Peyer's patch (tissue), 4 donors: ENCODE results near the gene THSD7A. TPM values are rescaled to one million over a fixed set of nuclear protein-coding genes. Genes with fewer than 3 reads are reported as not detected.

Experiments
- DNase-seq, 3 donors: peaks; one replicate each; pipeline ENCODE4 v3.0.0-alpha.2; 2017 to 2019
- H3K27ac ChIP-seq, 4 donors: fragments of 200-600 bp; sonication (generic); one replicate each; pipeline ENCODE4 v1.5.1; 2016 to 2019
- H3K27me3 ChIP-seq, 2 donors: fragments of 200-600 bp; sonication (generic); one replicate each; pipeline ENCODE4 v1.5.1; 2019
- H3K36me3 ChIP-seq, 3 donors: fragments of 200-600 bp; sonication (generic); one replicate each; pipeline ENCODE4 v1.5.1; 2016 to 2019
- H3K4me1 ChIP-seq, 4 donors: fragments of 200-600 bp; sonication (generic); one replicate each; pipeline ENCODE4 v1.5.1; 2016 to 2019
- H3K4me3 ChIP-seq, 4 donors: fragments of 200-600 bp; sonication (generic); 1 replicate in 3 of 4; 2 replicates in 1 of 4; pipeline ENCODE4 v1.5.1; 2016 to 2019; ENCODE audit warnings: mild to moderate bottlenecking in 1 of 4
- H3K9me3 ChIP-seq, 4 donors: fragments of 200-600 bp; sonication (generic); one replicate each; pipeline ENCODE4 v1.5.1; 2016 to 2019; ENCODE audit warnings: mild to moderate bottlenecking in 1 of 4
- CTCF ChIP-seq, 6 experiments: fragments of 450-650 bp in 4 of 6; fragments of 200-600 bp in 2 of 6; sonication (generic) in 1 of 6; IDR thresholded peaks; one replicate each; pipeline ENCODE4 v1.5.1; 2017 to 2019; ENCODE audit warnings: antibody characterized with exemption in 6 of 6, mild to moderate bottlenecking in 3 of 6, moderate library complexity in 1 of 6
- POLR2A ChIP-seq, 2 donors: fragments of 450-650 bp; IDR thresholded peaks; one replicate each; pipeline ENCODE4 v1.5.1; 2017; ENCODE audit warnings: antibody characterized with exemption in 2 of 2, mild to moderate bottlenecking in 2 of 2, moderate library complexity in 2 of 2
- total RNA-seq, 4 donors: library from RNA; depleted of rRNA; stranded (reverse); fragments of >200 nt; gene quantifications; one replicate each; pipeline ENCODE4 v1.1.0, GENCODE V29; 2016

THSD7A gene
- total RNA-seq, 4 donors from 2014 or later: 0.53 to 4.1 (median 2.1) TPM

DNA sequence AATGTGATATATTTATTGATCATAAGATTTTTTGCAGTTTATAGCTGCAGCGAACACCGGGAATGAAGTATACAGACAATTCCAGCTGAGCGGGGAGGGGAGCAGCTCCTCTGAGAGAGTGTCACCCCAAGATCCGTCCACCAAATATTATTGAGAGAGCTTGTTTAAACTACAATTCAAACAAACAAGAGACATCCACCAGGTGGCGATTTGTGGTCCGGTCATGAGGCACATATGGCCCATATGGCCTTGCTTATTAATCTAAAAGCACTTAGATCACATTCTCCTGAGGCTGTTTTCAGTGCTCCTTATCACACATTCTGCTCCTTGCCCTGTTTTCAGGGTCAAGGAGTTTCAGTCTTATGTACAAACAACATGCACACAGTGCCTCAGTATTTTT lies 83.1 kb downstream of the THSD7A start:
- Histone ChIP-seq H3K4me3 (no peak overlapping the region), H3K27ac (no peak overlapping the region), H3K4me1 (no peaks in the 10 kb centered on the region), H3K36me3 (no peaks in the 10 kb centered on the region), H3K9me3 (no peaks in the 10 kb centered on the region), H3K27me3 (no peaks in the 10 kb centered on the region)
- no peak for TF ChIP-seq POLR2A (IDR thresholded peaks at IDR 0.05)
- no peak for DNase-seq

DNA sequence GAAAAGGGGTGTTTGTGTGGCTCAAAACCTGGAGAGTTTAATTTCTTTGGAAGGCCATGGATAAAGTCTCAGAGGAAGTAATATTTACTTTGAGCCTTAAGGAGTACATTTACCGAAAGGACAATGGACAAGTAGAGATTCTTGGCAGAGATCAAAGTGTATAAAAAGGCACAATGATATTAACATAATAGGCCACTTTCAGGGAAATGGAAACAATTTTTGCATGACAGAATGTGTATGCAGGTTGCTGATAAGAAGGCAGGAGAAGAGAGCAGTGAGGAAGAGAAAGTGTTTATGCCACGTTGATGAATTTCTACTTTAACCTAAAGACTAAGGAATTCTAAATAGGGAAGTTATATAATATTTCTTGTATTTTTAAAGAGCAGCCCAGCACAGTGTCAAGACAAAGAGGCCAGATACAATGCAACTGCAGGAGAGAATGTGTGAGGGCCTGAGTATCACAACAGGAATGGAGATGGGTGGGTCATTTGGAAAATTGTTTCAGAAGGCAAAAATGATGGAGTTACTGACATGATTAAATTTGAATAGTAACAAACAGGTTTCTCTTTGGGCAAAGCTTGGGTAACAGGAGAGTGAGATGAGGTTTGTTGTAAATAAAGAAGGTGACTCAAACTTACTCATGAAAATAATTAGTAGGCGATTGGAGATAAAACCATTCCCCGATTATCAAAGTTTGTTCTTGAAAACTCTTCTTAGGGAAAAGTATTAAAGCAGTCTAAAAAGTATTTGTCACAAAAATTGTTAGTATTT lies 84.1 kb downstream of the THSD7A start:
- H3K27me3 ChIP-seq: no peaks in the 10 kb centered on the region
- no peaks in the 10 kb centered on the region for H3K36me3 ChIP-seq
- no peak overlapping the region for H3K4me3 ChIP-seq
- H3K9me3 ChIP-seq: no peaks in the 10 kb centered on the region
- no peak for TF ChIP-seq CTCF (IDR thresholded peaks at IDR 0.05)
- no peak for TF ChIP-seq POLR2A (IDR thresholded peaks at IDR 0.05)
- DNase-seq: no peak
- H3K27ac ChIP-seq: no peak overlapping the region
- no peaks in the 10 kb centered on the region for H3K4me1 ChIP-seq

- no peaks in the 10 kb centered on the region for H3K27me3 ChIP-seq
- no peak for DNase-seq
- TF ChIP-seq CTCF (IDR thresholded peaks at IDR 0.05): no peak
- no peak for TF ChIP-seq POLR2A (IDR thresholded peaks at IDR 0.05)
- no peaks in the 10 kb centered on the region for H3K9me3 ChIP-seq
- H3K4me1 ChIP-seq: no peaks in the 10 kb centered on the region
- no peaks in the 10 kb centered on the region for H3K36me3 ChIP-seq
- no peak overlapping the region for H3K4me3 ChIP-seq
- no peak overlapping the region for H3K27ac ChIP-seq
Observed at GRCh38 chr7:11746591-11746990, 85.4 kb downstream of the THSD7A start.

DNA sequence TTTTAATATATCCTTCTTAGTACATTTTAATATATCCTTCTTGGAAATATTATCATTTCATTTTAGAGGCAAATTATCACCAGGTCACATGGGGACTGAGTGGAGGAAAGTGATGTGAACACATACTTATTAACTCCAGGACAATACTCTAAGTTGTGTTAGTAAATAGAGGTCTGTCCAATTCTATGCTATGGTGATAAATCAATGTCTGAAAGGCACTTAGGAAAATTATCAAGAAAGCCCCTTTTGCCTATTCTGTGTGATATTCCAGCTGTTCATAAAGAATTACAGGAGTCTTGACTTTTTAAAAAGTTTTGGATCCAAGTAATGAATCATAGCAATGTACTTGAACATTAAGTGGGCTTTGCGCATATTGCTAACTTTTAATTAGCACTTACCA lies 88.5 kb downstream of the THSD7A start:
- H3K4me1 ChIP-seq: no peaks in the 10 kb centered on the region
- TF ChIP-seq CTCF (IDR thresholded peaks at IDR 0.05) (no peak), POLR2A (IDR thresholded peaks at IDR 0.05) (no peak)
- no peak overlapping the region for H3K4me3 ChIP-seq
- DNase-seq: no peak
- H3K9me3 ChIP-seq: no peaks in the 10 kb centered on the region
- H3K36me3 ChIP-seq: no peaks in the 10 kb centered on the region
- H3K27ac ChIP-seq: no peak overlapping the region
- H3K27me3 ChIP-seq: no peaks in the 10 kb centered on the region

DNA sequence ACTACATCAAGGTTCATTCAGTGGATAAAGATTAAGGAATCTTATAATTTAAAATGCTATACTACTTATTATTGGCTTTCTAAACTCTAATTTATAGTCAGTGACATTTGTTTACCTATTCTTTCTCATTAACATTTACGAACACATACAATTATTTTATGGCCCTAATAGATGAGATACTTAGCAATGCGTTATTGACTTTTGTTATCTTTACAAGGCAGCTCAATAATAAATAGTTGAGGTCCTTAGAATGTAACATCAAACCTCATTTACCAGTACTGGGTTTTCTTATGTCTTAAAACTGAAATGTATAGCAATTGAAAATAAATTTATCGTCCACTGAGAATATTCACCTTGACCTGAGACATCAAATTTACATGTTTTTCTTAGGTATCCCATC lies 89.0 kb downstream of the THSD7A start:
- DNase-seq: no peak
- no peak for TF ChIP-seq POLR2A (IDR thresholded peaks at IDR 0.05)
- no peak for TF ChIP-seq CTCF (IDR thresholded peaks at IDR 0.05)
- H3K9me3 ChIP-seq: no peaks in the 10 kb centered on the region
- no peak overlapping the region for H3K4me3 ChIP-seq
- H3K36me3 ChIP-seq: no peaks in the 10 kb centered on the region
- H3K27ac ChIP-seq: no peak overlapping the region
- H3K27me3 ChIP-seq: no peaks in the 10 kb centered on the region
- no peaks in the 10 kb centered on the region for H3K4me1 ChIP-seq

DNA sequence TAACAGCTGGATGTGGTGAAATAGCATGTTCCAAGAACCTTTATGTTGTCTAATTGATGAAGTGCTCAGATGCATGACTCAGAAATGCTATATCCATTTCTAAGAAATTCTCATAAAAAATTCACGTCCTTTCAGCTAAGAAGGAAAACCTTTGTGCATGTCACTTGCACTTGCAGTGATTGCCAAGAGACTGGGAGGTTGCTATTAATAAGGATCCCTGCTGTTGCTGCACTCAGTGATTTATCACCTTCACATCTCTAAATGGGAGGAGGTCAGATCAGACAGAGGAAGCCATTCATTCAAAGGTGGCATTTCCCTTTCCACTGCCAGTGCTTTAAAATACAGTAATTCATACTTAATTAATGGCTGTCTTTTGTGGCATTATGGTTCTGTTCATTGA lies 89.5 kb downstream of the THSD7A start:
- DNase-seq: no peak
- Histone ChIP-seq H3K4me1 (no peaks in the 10 kb centered on the region), H3K36me3 (no peaks in the 10 kb centered on the region), H3K4me3 (no peak overlapping the region), H3K27ac (no peak overlapping the region), H3K9me3 (no peaks in the 10 kb centered on the region), H3K27me3 (no peaks in the 10 kb centered on the region)
- TF ChIP-seq POLR2A (IDR thresholded peaks at IDR 0.05) (no peak), CTCF (IDR thresholded peaks at IDR 0.05) (no peak)
